Esophagus squamous epithelium (tissue), 5 donors: ENCODE results near the gene SBNO2. TPM values are rescaled to one million over a fixed set of nuclear protein-coding genes. Genes with fewer than 3 reads are reported as not detected.
A peak's percentile ranks its signal among the peaks of the same experiment; 100 is the strongest.

ENCODE experiments used
- DNase-seq: peaks from one replicate; lab custom pipeline; 2025; lab: John Stamatoyannopoulos, UW
- H3K27ac ChIP-seq, 4 donors: fragments of 200-600 bp; sonication (generic); one replicate each; pipeline ENCODE4 v1.5.1; 2016 to 2019; ENCODE audit warnings: mild to moderate bottlenecking in 1 of 4
- H3K27me3 ChIP-seq, 4 donors: fragments of 200-600 bp; sonication (generic); 1 replicate in 3 of 4; 2 replicates in 1 of 4; pipeline versions ENCODE4 v1.5.1 to v1.6.0; 2017 to 2021; ENCODE audit warnings: antibody characterized with exemption in 1 of 4
- H3K36me3 ChIP-seq, 3 donors: fragments of 200-600 bp; sonication (generic); one replicate each; pipeline ENCODE4 v1.5.1; 2016 to 2019
- H3K4me1 ChIP-seq, 3 donors: fragments of 200-600 bp; sonication (generic); one replicate each; pipeline ENCODE4 v1.5.1; 2017 to 2019
- H3K4me3 ChIP-seq, 4 donors: fragments of 200-600 bp; sonication (generic); 1 replicate in 3 of 4; 2 replicates in 1 of 4; pipeline ENCODE4 v1.5.1; 2016 to 2019; ENCODE audit warnings: mild to moderate bottlenecking in 2 of 4, moderate library complexity in 1 of 4
- H3K9me3 ChIP-seq, 3 donors: fragments of 200-600 bp; sonication (generic); one replicate each; pipeline ENCODE4 v1.5.1; 2016 to 2019
- POLR2A ChIP-seq, 4 donors: fragments of 450-650 bp; IDR thresholded peaks; one replicate each; pipeline ENCODE4 v1.6.1; 2017; ENCODE audit warnings: antibody characterized with exemption in 4 of 4, mild to moderate bottlenecking in 4 of 4, moderate library complexity in 3 of 4
- WGBS, 2 donors: methylation state at CpG; one replicate each; pipeline ENCODE4 v1.1.5; 2018; 5-methylcytosine and 5-hydroxymethylcytosine counted together
- intact Hi-C: fragments of 100-400 bp; cut with DNase I; formaldehyde crosslinking; loops from one replicate; pipeline ENCODE4 v1.15.0; 2022
- total RNA-seq, 4 donors: library from RNA; depleted of rRNA; stranded (reverse); fragments of >200 nt; gene quantifications; one replicate each; pipeline ENCODE4 v1.1.0, GENCODE V29; 2016
- TF ChIP-seq, protein P1 (sequence below), 6 experiments: fragments of 450-650 bp in 4 of 6; fragments of 200-600 bp in 2 of 6; sonication (generic) in 2 of 6; IDR thresholded peaks; one replicate each; pipeline ENCODE4 v1.5.1; 2016 to 2019; ENCODE audit warnings: antibody characterized with exemption in 6 of 6, mild to moderate bottlenecking in 4 of 6, moderate library complexity in 4 of 6
- donor health status: DM: yes; HTN: yes; CAD: no.

Gene SBNO2
- total RNA-seq, 4 donors from 2014 or later, result 31.3 to 84.3 (median 68.3) TPM

DNA sequence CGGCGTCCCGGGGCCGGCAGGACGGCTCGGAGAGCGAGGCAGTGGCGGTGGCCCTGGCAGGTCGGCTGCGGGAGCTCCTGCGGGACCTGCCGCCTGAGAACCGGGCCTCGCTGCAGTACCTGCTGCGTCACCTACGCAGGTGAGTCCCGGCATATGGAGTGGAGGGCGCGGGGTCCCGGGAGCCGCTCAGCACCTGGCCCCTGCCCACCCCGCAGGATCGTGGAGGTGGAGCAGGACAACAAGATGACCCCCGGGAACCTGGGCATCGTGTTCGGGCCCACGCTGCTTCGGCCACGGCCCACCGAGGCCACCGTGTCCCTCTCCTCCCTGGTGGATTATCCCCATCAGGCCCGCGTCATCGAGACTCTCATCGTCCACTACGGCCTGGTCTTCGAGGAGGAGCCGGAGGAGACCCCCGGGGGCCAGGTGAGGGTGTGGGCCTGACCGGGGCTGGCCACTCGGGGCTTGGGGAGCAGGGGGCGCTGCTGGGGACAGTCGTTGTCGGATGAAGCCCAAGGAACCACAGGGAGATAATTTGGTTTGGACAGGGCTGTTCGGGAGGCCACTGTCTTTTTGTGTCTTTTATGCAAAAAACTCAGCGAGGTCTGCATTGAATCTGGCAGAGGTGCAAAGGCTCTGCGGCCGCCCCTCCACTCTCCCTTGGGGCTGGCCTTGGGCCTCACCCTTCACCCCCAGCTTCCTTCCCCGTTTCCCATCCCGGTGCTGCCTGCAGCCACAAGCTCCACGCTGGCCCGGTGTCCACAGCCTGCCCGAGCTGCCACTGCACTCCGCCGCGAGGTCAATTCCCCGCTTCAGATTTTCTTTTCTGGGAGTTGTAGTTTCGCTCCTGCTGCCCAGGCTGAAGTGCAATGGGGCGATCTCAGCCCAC, 90.9 kb downstream of the SBNO2 start:
- TF ChIP-seq, protein P1, sequence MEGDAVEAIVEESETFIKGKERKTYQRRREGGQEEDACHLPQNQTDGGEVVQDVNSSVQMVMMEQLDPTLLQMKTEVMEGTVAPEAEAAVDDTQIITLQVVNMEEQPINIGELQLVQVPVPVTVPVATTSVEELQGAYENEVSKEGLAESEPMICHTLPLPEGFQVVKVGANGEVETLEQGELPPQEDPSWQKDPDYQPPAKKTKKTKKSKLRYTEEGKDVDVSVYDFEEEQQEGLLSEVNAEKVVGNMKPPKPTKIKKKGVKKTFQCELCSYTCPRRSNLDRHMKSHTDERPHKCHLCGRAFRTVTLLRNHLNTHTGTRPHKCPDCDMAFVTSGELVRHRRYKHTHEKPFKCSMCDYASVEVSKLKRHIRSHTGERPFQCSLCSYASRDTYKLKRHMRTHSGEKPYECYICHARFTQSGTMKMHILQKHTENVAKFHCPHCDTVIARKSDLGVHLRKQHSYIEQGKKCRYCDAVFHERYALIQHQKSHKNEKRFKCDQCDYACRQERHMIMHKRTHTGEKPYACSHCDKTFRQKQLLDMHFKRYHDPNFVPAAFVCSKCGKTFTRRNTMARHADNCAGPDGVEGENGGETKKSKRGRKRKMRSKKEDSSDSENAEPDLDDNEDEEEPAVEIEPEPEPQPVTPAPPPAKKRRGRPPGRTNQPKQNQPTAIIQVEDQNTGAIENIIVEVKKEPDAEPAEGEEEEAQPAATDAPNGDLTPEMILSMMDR (IDR thresholded peaks at IDR 0.05), result no peak
- no peak for TF ChIP-seq POLR2A (IDR thresholded peaks at IDR 0.05)
- no peak for DNase-seq
- H3K9me3 ChIP-seq, result no peaks in the 10 kb centered on the region
- intact Hi-C loops, result no loop called here
- peak overlapping the region; percentile 67 to 86 (median 78) for H3K27ac ChIP-seq
- H3K4me3 ChIP-seq, result peak overlapping the region; percentile 19 to 57 (median 38)
- H3K4me1 ChIP-seq, result peaks cover 6 to 84% (median 23%) of the 10 kb centered on the region in 3 donors
- peaks cover 0 to 4% (median 0%) of the 10 kb centered on the region in 4 donors for H3K27me3 ChIP-seq
- 73 to 87% methylated on average over 9 to 18 of the region's 59 CpGs for WGBS, 2 donors
- H3K36me3 ChIP-seq, result peaks cover 0 to 38% (median under 1%) of the 10 kb centered on the region in 3 donors

DNA sequence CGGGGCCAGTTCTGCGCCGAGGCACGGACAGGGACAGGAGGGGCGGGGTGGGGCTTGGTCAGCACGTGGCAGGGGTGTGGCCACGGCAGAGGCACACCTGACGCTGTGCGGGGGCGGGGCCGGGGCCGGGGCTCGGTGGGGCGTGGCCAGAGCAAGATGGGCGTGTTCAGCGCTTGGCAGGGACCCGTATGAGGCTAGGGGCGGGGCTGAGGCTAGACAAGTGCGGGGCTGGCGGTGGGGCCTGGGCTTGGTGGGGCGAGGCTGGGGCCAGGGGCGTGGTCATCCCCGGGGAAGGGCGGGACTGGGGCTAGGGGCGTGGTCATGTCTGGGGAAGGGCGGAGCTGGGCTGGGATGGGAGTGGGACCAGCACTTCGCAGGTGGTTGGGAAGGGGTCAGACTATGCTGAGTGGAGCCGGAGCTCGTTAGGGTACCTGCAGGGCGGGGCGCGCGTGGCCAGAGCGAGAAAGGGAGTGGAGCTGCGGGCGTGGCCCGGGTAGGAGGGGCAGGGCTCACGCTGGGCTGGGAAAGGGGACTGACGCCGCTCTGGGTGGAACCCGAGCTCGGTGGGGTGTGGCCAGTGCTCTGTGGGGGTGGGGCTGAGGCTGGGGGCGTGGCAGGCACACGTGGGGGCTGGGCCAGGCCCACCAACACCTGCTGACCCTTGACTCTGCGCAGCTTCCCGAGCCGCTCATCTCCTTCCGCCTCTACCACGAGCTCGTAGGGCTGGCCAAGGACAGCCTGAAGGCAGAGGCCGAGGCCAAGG, 91.7 kb downstream of the SBNO2 start:
- intact Hi-C loops, result no loop called here
- no peak for TF ChIP-seq POLR2A (IDR thresholded peaks at IDR 0.05)
- TF ChIP-seq, protein P1 (IDR thresholded peaks at IDR 0.05), result no peak
- H3K9me3 ChIP-seq, result no peaks in the 10 kb centered on the region
- WGBS, 2 donors, result 23 to 24% methylated on average over 5 to 27 of the region's 51 CpGs
- DNase-seq, result no peak
- H3K4me1 ChIP-seq, result peaks cover 4 to 82% (median 21%) of the 10 kb centered on the region in 3 donors
- peaks cover 0 to 4% (median 0%) of the 10 kb centered on the region in 4 donors for H3K27me3 ChIP-seq
- peak overlapping the region; percentile 67 to 86 (median 78) for H3K27ac ChIP-seq
- H3K36me3 ChIP-seq, result peaks cover 0 to 29% (median 0%) of the 10 kb centered on the region in 3 donors
- peak overlapping the region; percentile 19 to 57 (median 38) for H3K4me3 ChIP-seq

DNA sequence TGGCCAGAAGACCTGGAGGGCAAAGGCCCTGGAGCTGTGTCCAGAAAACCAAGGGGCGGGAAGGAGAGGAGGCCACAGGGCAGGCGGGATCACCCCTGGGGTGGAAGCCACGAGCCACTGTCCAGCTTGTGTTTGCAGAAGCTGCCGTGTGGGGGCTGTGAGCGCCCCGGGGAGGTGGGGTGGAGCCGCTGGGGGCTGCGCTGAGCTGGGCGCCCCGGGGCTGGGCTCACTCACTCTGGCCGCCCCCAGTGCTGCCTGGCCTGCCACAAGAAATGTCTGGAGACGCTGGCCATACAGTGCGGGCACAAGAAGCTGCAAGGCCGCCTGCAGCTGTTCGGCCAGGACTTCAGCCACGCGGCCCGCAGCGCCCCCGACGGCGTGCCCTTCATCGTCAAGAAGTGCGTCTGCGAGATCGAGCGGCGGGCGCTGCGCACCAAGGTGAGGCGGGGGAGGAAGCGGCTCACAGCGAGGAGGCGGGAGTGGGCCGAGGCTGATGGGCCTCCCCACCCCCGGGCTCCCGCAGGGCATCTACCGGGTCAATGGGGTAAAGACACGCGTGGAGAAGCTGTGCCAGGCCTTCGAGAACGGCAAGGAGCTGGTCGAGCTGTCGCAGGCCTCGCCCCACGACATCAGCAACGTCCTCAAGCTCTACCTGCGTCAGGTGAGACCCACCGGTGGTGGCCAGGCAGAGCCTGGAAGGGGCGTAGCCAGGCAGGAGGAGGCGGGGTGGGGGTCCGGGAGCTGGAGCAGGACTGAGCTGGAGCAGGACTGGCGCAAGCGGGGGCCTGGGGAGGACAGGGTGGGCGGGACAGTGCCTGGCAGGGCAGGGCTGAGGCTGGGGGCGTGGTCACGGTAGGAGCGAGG, 92.5 kb downstream of the SBNO2 start:
- intact Hi-C loops, result no loop called here
- H3K27ac ChIP-seq, result peak overlapping the region; percentile 12 to 86 (median 70)
- peaks cover 4 to 82% (median 25%) of the 10 kb centered on the region in 3 donors for H3K4me1 ChIP-seq
- 92% methylated on average over 2 of the region's 58 CpGs; no CpG with 5 or more reads in 1 of the 2 donors for WGBS, 2 donors
- no peak for DNase-seq
- TF ChIP-seq, protein P1 (IDR thresholded peaks at IDR 0.05), result no peak
- no peak for TF ChIP-seq POLR2A (IDR thresholded peaks at IDR 0.05)
- peaks cover 0 to 22% (median 0%) of the 10 kb centered on the region in 3 donors for H3K36me3 ChIP-seq
- peak overlapping the region in 3 of 4 donors; percentile 25 to 57 (median 45) for H3K4me3 ChIP-seq
- peaks cover 0 to 4% (median 0%) of the 10 kb centered on the region in 4 donors for H3K27me3 ChIP-seq
- H3K9me3 ChIP-seq, result no peaks in the 10 kb centered on the region

DNA sequence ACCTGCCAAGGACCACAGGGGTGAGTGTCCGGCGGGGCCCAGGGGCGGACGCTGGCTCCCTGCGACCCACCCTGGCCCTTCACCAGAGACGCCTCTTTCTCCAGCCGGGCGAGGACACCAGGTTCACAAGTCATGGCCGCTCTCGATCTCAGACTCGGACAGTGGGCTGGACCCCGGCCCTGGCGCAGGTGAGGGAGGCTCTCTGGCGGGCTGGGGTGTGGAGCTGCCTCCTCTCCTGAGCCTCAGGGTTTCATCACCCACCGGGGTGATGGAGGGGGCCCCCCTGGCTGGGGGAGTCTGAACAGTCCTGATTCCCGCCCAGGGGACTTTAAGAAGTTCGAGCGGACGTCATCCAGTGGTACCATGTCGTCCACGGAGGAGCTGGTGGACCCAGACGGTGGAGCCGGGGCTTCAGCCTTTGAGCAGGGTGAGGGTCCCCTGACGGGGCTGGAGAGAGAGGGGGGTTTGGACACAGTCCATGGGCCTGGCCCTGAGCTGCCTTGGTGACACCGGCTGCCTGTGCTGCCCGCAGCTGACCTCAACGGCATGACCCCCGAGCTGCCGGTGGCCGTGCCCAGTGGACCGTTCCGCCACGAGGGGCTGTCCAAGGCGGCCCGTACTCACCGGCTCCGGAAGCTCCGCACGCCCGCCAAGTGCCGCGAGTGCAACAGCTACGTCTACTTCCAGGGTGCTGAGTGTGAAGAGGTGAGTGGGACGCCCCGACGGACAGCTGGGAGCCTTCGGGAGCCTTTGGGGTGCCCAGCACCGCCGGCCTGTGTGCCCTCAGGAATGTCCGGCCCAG, 93.5 kb downstream of the SBNO2 start:
- no peak overlapping the region for H3K4me3 ChIP-seq
- TF ChIP-seq, protein P1 (IDR thresholded peaks at IDR 0.05), result no peak
- TF ChIP-seq POLR2A (IDR thresholded peaks at IDR 0.05), result no peak
- H3K27ac ChIP-seq, result no peak overlapping the region
- H3K4me1 ChIP-seq, result peaks cover 4 to 81% (median 25%) of the 10 kb centered on the region in 3 donors
- 90% methylated on average over 8 of the region's 50 CpGs; no CpG with 5 or more reads in 1 of the 2 donors for WGBS, 2 donors
- peaks cover 0 to 12% (median 0%) of the 10 kb centered on the region in 3 donors for H3K36me3 ChIP-seq
- no peaks in the 10 kb centered on the region for H3K9me3 ChIP-seq
- peaks cover 0 to 4% (median 0%) of the 10 kb centered on the region in 4 donors for H3K27me3 ChIP-seq
- intact Hi-C loops, result no loop called here
- DNase-seq, result no peak
